T-helper 1 cell treated with Interleukin-12 subunit alpha and Interleukin-12 subunit beta and Interleukin-4 antibody, amounts not matched to agents 30 ng/mL and 1 ng/mL, for 36 hours (primary cell): ENCODE results near the gene CD6. TPM values are rescaled to one million over a fixed set of nuclear protein-coding genes. Genes with fewer than 3 reads are reported as not detected.
"Not testable (repeated sequence)": the region's sequence is repeated elsewhere in the genome, so short reads cannot be mapped to it uniquely, and the experiment has no call there.

Experiments
- intact Hi-C: fragments of 100-400 bp; cut with micrococcal nuclease; formaldehyde crosslinking; loops from one replicate; pipeline ENCODE4 v1.15.1; 2024
- total RNA-seq: library from RNA; stranded (reverse); gene quantifications from 2 replicates; pipeline ENCODE4 v1.2.3, GENCODE V29; 2022

Gene CD6
- total RNA-seq, 1 donor from 2014 or later = 336 TPM

GRCh38 chr11:60951904-60952741, 19.4 kb upstream of the CD6 start, which contains the start of gene SLC15A3:
Gene SLC15A3 (minus strand): TSS chr11:60952176. CDS start chr11:60951551, 625 bp downstream.
- intact Hi-C loops = loop anchor here (1.0 kb wide), 1 partner anchor 38 kb away; the partner anchor contains the start of gene TMEM109

GRCh38 chr11:60952742-60953170, 18.7 kb upstream of the CD6 start:
- intact Hi-C loops = loop anchor here (1.0 kb wide), 1 partner anchor 38 kb away; the partner anchor contains the start of gene TMEM109

GRCh38 chr11:60953781-60954180, 17.7 kb upstream of the CD6 start:
- intact Hi-C loops = no loop called here

- intact Hi-C loops = no loop called here
These were observed 17.1 kb upstream of the CD6 start for GRCh38 chr11:60954421-60954820.

GRCh38 chr11:60955571-60955970, 15.9 kb upstream of the CD6 start:
- intact Hi-C loops = no loop called here

- intact Hi-C loops = no loop called here
These were observed 14.3 kb upstream of the CD6 start for GRCh38 chr11:60957188-60957587.

- intact Hi-C loops = no loop called here
These were observed 12.0 kb upstream of the CD6 start for GRCh38 chr11:60959431-60959830.

GRCh38 chr11:60960405-60960804, 11.1 kb upstream of the CD6 start:
- intact Hi-C loops = no loop called here

GRCh38 chr11:60964801-60965200, 6.7 kb upstream of the CD6 start:
- intact Hi-C loops = no loop called here

GRCh38 chr11:60966890-60967289, 4.6 kb upstream of the CD6 start:
- intact Hi-C loops = no loop called here

- intact Hi-C loops = no loop called here
These were observed 3.3 kb upstream of the CD6 start for GRCh38 chr11:60968223-60968622.

- intact Hi-C loops = loop anchor here (1.0 to 2.0 kb wide), 9 partner anchors 72 to 217 kb away; partner anchors contain the start of gene VPS37C
These were observed 1.1 kb upstream of the CD6 start for GRCh38 chr11:60970369-60970774.

GRCh38 chr11:60970890-60971289, 590 bp upstream of the CD6 start:
- intact Hi-C loops = loop anchor here (1.0 to 2.0 kb wide), 14 partner anchors 23 to 458 kb away; partner anchors contain the start of genes CPSF7 and VPS37C

- intact Hi-C loops = no loop called here
These were observed 926 bp downstream of the CD6 start for GRCh38 chr11:60972182-60973030.

GRCh38 chr11:60973699-60974098, 2.2 kb downstream of the CD6 start:
- intact Hi-C loops = no loop called here

- intact Hi-C loops = not testable (repeated sequence)
These were observed 2.8 kb downstream of the CD6 start for GRCh38 chr11:60974316-60974715.

GRCh38 chr11:60974726-60975125, 3.2 kb downstream of the CD6 start:
- intact Hi-C loops = no loop called here

- intact Hi-C loops = no loop called here
These were observed 5.7 kb downstream of the CD6 start for GRCh38 chr11:60977224-60977623.

GRCh38 chr11:60977836-60978235, 6.4 kb downstream of the CD6 start:
- intact Hi-C loops = loop anchor here (1.0 to 2.0 kb wide), 3 partner anchors 8 to 133 kb away; no protein-coding TSS in a partner anchor

GRCh38 chr11:60978546-60979380, 7.3 kb downstream of the CD6 start:
- intact Hi-C loops = loop anchor here (1.0 to 2.0 kb wide), 3 partner anchors 8 to 132 kb away; no protein-coding TSS in a partner anchor

- intact Hi-C loops = no loop called here
These were observed 10.0 kb downstream of the CD6 start for GRCh38 chr11:60981515-60981914.
